Colonic mucosa (tissue), 4 donors: ENCODE measurements around the gene USP32. TPM values are rescaled to one million over a fixed set of nuclear protein-coding genes. Genes with fewer than 3 reads are reported as not detected.

Experiments
- DNase-seq: peaks from one replicate; pipeline ENCODE4 v3.0.0-alpha.2; 2020
- H3K27ac ChIP-seq: fragments of 200-600 bp; one replicate; pipeline ENCODE4 v1.8.0; 2021
- H3K27me3 ChIP-seq: fragments of 200-600 bp; one replicate; pipeline ENCODE4 v1.8.0; 2021
- H3K36me3 ChIP-seq: fragments of 200-600 bp; one replicate; pipeline ENCODE4 v1.8.0; 2021
- H3K4me1 ChIP-seq: fragments of 200-600 bp; one replicate; pipeline ENCODE4 v1.8.0; 2021; ENCODE audit warnings: mild to moderate bottlenecking
- H3K4me3 ChIP-seq: fragments of 200-600 bp; one replicate; pipeline ENCODE4 v1.8.0; 2021
- H3K9ac ChIP-seq, 2 donors: one replicate each; pipeline ENCODE4 v1.7.0; 2013; ENCODE audit warnings: control low read depth in 2 of 2, low read depth in 2 of 2, low read length in 2 of 2
- H3K9me3 ChIP-seq: fragments of 200-600 bp; one replicate; pipeline ENCODE4 v1.8.0; 2021
- CTCF ChIP-seq: fragments of 200-600 bp; IDR thresholded peaks from one replicate; pipeline ENCODE4 v1.8.0; 2022; ENCODE audit warnings: antibody characterized with exemption, mild to moderate bottlenecking
- intact Hi-C: fragments of 100-400 bp; cut with DNase I; formaldehyde crosslinking; loops from one replicate; pipeline ENCODE4 v1.14.1; 2022
- total RNA-seq, 2 donors: library from RNA; stranded (reverse); fragmentation: NEBNext Ultra II Directional in 1 of 2; extraction: Animal tissue kit (Norgen Biotek cat#: 25700) in 1 of 2; gene quantifications; one replicate each; pipeline ENCODE4 v1.2.1, GENCODE V29; 2021
- donor health status: healthy.
- donor health status: DM: no; HTN: no; CAD: no.
- donor health status: DM: no; HTN: no; CAD: no.

Gene USP32
- total RNA-seq, 2 donors from 2014 or later, result 28.9 to 52.1 TPM

- TF ChIP-seq CTCF, result no peak
- H3K9me3 ChIP-seq, result no peaks in the 10 kb centered on the region
- H3K27ac ChIP-seq, result no peak overlapping the region
- intact Hi-C loops, result no loop called here
- no peaks in the 10 kb centered on the region for H3K27me3 ChIP-seq
- no peaks in the 10 kb centered on the region for H3K36me3 ChIP-seq
- no peak overlapping the region for H3K9ac ChIP-seq
- no peaks in the 10 kb centered on the region for H3K4me1 ChIP-seq
- H3K4me3 ChIP-seq, result no peak overlapping the region
- no peak for DNase-seq
These were observed 135.8 kb downstream of the USP32 start for GRCh38 chr17:60256174-60256573.

GRCh38 chr17:60253048-60253447, 138.9 kb downstream of the USP32 start:
- H3K27me3 ChIP-seq, result no peaks in the 10 kb centered on the region
- intact Hi-C loops, result no loop called here
- no peak for TF ChIP-seq CTCF
- H3K4me3 ChIP-seq, result no peak overlapping the region
- DNase-seq, result no peak
- no peak overlapping the region for H3K27ac ChIP-seq
- no peaks in the 10 kb centered on the region for H3K36me3 ChIP-seq
- no peak overlapping the region for H3K9ac ChIP-seq
- H3K9me3 ChIP-seq, result no peaks in the 10 kb centered on the region
- no peaks in the 10 kb centered on the region for H3K4me1 ChIP-seq

DNA sequence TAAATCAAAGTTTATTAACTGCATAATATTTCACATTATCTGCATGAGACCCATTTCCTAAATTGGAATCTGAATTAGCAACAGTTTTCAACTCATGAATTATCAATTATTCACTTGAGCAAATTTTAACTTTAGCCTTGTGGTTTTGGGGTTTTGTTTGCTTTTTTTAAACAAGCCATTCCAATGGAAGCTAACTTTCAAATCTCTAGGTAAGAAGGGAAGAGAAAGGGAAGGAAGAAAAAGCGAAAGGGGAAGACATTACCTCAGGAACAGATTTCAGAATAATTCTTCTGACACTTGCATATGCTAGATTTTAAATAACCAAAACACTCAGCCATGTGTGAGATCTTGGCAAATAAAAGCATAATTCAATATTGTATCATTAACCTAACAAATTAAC, 139.5 kb downstream of the USP32 start:
- Histone ChIP-seq H3K27ac (no peak overlapping the region), H3K4me1 (no peaks in the 10 kb centered on the region), H3K36me3 (no peaks in the 10 kb centered on the region), H3K27me3 (no peaks in the 10 kb centered on the region), H3K9ac (no peak overlapping the region), H3K4me3 (no peak overlapping the region), H3K9me3 (no peaks in the 10 kb centered on the region)
- intact Hi-C loops, result no loop called here
- TF ChIP-seq CTCF, result no peak
- no peak for DNase-seq

DNA sequence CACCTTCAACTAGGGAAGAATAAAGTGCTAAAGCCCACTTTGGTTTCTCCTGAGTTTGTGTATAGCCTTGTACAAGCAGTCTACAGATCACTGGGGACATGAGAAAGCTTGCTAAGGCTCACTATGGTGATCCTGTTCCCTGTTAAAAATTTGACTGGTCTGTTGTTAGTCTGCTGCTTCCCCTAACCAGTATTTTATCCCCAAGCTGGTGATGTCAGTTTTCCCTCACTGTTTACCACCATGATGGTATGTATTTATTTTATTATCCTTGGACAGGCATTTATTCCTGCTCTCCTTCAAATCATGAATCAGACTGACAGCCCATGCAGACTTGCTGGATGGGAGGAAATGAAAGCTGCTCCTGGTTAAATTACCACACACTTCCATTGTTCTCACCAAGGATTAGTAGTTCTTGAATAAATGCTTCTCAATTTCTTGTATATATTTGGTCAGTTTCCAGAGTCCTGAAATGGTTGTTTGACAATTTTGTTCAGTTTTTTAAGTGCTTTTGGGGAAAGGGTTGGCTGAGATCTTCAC, 142.6 kb downstream of the USP32 start:
- no peak for TF ChIP-seq CTCF
- no peaks in the 10 kb centered on the region for H3K4me1 ChIP-seq
- DNase-seq, result no peak
- no peak overlapping the region for H3K4me3 ChIP-seq
- peak overlapping the region; percentile 58 for H3K27ac ChIP-seq
- H3K27me3 ChIP-seq, result no peaks in the 10 kb centered on the region
- H3K9ac ChIP-seq, result peak overlapping the region in 1 of 2 donors; percentile 30
- intact Hi-C loops, result no loop called here
- no peaks in the 10 kb centered on the region for H3K9me3 ChIP-seq
- no peaks in the 10 kb centered on the region for H3K36me3 ChIP-seq

DNA sequence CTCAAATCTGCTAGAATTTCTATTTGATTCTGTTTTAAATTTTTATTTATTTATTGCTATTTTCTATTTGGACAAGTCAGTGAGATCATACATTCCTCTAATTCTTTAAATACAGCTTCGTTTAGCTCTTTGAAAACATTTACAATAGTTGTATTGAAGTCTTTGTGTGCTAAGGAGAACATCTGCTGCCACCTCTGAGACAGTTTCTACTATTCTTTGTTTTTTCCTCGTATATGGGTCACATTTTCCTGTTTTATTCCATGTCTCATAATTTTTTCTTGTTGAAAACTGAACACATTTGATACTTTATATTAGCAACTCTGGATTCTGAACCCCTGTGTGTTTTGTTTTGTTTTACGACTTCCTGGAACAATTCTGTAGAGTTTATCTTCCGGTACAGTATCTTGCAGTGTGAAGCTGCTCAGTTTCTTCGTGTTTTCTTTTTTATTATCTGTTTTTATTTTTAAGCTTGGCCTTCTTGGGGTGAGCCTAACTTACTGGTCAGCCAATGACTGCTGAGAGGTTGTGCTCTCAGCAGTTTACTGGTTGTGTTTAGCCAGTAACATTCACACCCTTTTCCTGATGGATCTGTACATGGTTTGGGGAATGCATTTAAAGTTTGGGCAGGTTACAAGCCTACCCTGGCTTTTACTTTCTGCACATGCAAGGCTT, 143.2 kb downstream of the USP32 start:
- Histone ChIP-seq H3K27ac (peak overlapping the region; percentile 58), H3K4me3 (no peak overlapping the region), H3K9ac (peak overlapping the region in 1 of 2 donors; percentile 30), H3K36me3 (no peaks in the 10 kb centered on the region), H3K9me3 (no peaks in the 10 kb centered on the region), H3K4me1 (no peaks in the 10 kb centered on the region), H3K27me3 (no peaks in the 10 kb centered on the region)
- no peak for TF ChIP-seq CTCF
- intact Hi-C loops, result no loop called here
- DNase-seq, result no peak
